ENCODE measurements around the gene ALG6.

The ALG6 gene

DNA sequence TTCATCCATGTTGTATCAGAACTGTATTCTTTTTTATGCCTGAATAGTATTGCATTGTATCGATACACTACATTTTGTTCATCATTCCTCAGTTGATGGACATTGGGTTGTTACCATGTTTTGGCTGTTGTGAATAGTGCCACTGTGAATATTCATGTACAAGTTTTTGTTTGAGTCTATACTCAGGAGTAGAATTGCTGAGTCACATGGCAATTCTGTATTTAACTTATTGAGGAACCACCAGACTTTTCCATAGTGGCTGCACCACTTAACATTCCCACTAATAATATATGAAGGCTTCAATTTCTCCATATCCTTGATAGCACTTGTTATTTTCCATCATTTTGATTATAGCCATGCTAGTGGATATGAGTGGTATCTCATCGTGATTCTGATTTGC, 56.2 kb downstream of the ALG6 start:
- Histone ChIP-seq H3K9me3 (ENCODE audit: control extremely low read depth in 1 of 5, control insufficient read depth in 4 of 5, insufficient read depth in 2 of 5, low read depth in 1 of 5, low read length in 4 of 5) (no peaks in the 10 kb centered on the region), H3K4me1 (ENCODE audit: control extremely low read depth in 1 of 4, control insufficient read depth in 4 of 4, insufficient read depth in 4 of 4, low read length in 3 of 4) (no peaks in the 10 kb centered on the region), H3K27ac (ENCODE audit: insufficient read depth in 1 of 2, low read depth in 1 of 2, low read length in 2 of 2, poor library complexity in 1 of 2, severe bottlenecking in 2 of 2) (no peak overlapping the region), H3K4me3 (ENCODE audit: control insufficient read depth in 1 of 7, extremely low read depth in 1 of 7, insufficient read depth in 4 of 7, low read depth in 2 of 7, low read length in 6 of 7) (no peak overlapping the region), H3K36me3 (ENCODE audit: control insufficient read depth in 4 of 4, insufficient read depth in 4 of 4, low read length in 3 of 4) (peaks cover 0 to 8% (median 2%) of the 10 kb centered on the region in 4 experiments), H3K27me3 (replicated peaks in 2 of 5; ENCODE audit: control insufficient read depth in 4 of 5, insufficient read depth in 5 of 5, low read length in 4 of 5) (no peaks in the 10 kb centered on the region)
- no peak for DNase-seq
- ChIA-PET CTCF (no interaction called here), POLR2A (interaction anchor here (0.6 kb wide), 1 partner anchor 91 kb away, joined by 3 read pairs; no protein-coding TSS in a partner anchor)
- 100% methylated on average over 1 of the region's 2 CpGs for WGBS (ENCODE audit: insufficient coverage)

DNA sequence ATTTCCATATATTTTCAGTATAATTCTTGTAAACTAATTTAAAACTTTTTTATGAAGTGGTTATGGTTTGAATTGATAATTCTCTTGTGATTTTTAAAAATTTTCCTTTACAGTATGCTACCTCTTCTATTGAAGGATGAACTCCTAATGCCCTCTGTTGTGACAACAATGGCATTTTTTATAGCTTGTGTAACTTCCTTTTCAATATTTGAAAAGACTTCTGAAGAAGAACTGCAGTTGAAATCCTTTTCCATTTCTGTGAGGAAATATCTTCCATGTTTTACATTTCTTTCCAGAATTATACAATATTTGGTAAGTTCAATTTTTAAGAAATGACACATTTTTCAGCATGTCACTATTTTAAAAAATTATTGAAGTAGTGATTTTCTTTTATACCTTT, 61.4 kb downstream of the ALG6 start:
- Histone ChIP-seq H3K9me3 (ENCODE audit: control extremely low read depth in 1 of 5, control insufficient read depth in 4 of 5, insufficient read depth in 2 of 5, low read depth in 1 of 5, low read length in 4 of 5) (peaks cover 0 to 18% (median 3%) of the 10 kb centered on the region in 5 experiments), H3K27me3 (replicated peaks in 2 of 5; ENCODE audit: control insufficient read depth in 4 of 5, insufficient read depth in 5 of 5, low read length in 4 of 5) (no peaks in the 10 kb centered on the region), H3K27ac (ENCODE audit: insufficient read depth in 1 of 2, low read depth in 1 of 2, low read length in 2 of 2, poor library complexity in 1 of 2, severe bottlenecking in 2 of 2) (no peak overlapping the region), H3K36me3 (ENCODE audit: control insufficient read depth in 4 of 4, insufficient read depth in 4 of 4, low read length in 3 of 4) (peaks cover 8 to 25% (median 11%) of the 10 kb centered on the region in 4 experiments), H3K4me3 (ENCODE audit: control insufficient read depth in 1 of 7, extremely low read depth in 1 of 7, insufficient read depth in 4 of 7, low read depth in 2 of 7, low read length in 6 of 7) (no peak overlapping the region), H3K4me1 (ENCODE audit: control extremely low read depth in 1 of 4, control insufficient read depth in 4 of 4, insufficient read depth in 4 of 4, low read length in 3 of 4) (no peaks in the 10 kb centered on the region)
- no peak for DNase-seq
- POLR2A ChIA-PET: interaction anchor here (0.6 kb wide), 1 partner anchor 11 kb away, joined by 6 read pairs; no protein-coding TSS in a partner anchor
- CTCF ChIA-PET: no interaction called here

DNA sequence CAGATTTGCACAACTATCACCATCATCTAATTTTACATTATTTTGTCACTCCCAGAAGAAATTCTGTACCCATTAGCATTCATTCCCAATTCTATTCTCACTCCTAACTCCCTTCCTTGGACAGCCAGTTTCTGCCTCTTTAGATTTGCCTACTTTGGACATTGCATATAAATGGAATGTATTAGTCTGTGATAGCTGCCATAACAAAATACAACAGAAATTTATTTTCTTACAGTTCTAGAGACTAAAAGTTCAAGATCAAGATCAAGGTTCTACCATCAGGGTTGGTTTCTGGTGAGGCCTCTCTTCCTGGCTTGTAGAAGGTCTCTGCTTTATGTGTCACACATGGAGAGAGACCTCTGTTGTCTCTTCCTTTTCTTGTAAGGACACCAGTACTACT, 61.9 kb downstream of the ALG6 start:
- no peaks in the 10 kb centered on the region for H3K4me1 ChIP-seq (ENCODE audit: control extremely low read depth in 1 of 4, control insufficient read depth in 4 of 4, insufficient read depth in 4 of 4, low read length in 3 of 4)
- peaks cover 8 to 25% (median 11%) of the 10 kb centered on the region in 4 experiments for H3K36me3 ChIP-seq (ENCODE audit: control insufficient read depth in 4 of 4, insufficient read depth in 4 of 4, low read length in 3 of 4)
- no peaks in the 10 kb centered on the region for H3K27me3 ChIP-seq (replicated peaks in 2 of 5; ENCODE audit: control insufficient read depth in 4 of 5, insufficient read depth in 5 of 5, low read length in 4 of 5)
- ChIA-PET CTCF (no interaction called here), POLR2A (interaction anchor here (0.6 kb wide), 1 partner anchor 11 kb away, joined by 6 read pairs; no protein-coding TSS in a partner anchor)
- H3K9me3 ChIP-seq (ENCODE audit: control extremely low read depth in 1 of 5, control insufficient read depth in 4 of 5, insufficient read depth in 2 of 5, low read depth in 1 of 5, low read length in 4 of 5): peaks cover 0 to 18% (median 3%) of the 10 kb centered on the region in 5 experiments
- no peak overlapping the region for H3K27ac ChIP-seq (ENCODE audit: insufficient read depth in 1 of 2, low read depth in 1 of 2, low read length in 2 of 2, poor library complexity in 1 of 2, severe bottlenecking in 2 of 2)
- no peak for DNase-seq
- H3K4me3 ChIP-seq (ENCODE audit: control insufficient read depth in 1 of 7, extremely low read depth in 1 of 7, insufficient read depth in 4 of 7, low read depth in 2 of 7, low read length in 6 of 7): no peak overlapping the region

DNA sequence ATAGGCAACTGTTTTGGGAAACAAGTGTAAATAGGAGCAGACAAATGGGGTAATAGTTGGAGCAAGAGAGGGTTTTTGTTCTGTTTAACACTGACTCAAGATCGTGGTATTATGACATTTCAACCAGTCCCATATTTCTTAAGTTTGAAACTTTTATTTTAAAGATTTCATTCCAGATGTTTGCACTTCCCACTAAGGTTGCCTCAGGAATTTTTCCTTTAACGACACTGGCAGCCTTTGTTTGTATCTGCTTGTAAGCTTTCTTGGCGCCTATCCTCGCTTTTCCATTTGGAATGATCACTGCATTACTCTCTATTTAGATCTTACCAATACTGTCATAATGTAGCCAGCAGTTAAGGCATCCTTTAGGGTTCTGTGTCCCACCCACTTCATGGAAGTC, 67.7 kb downstream of the ALG6 start:
- Histone ChIP-seq H3K27me3 (replicated peaks in 2 of 5; ENCODE audit: control insufficient read depth in 4 of 5, insufficient read depth in 5 of 5, low read length in 4 of 5) (no peaks in the 10 kb centered on the region), H3K9me3 (ENCODE audit: control extremely low read depth in 1 of 5, control insufficient read depth in 4 of 5, insufficient read depth in 2 of 5, low read depth in 1 of 5, low read length in 4 of 5) (peaks cover 0 to 9% (median 3%) of the 10 kb centered on the region in 5 experiments), H3K4me1 (ENCODE audit: control extremely low read depth in 1 of 4, control insufficient read depth in 4 of 4, insufficient read depth in 4 of 4, low read length in 3 of 4) (no peaks in the 10 kb centered on the region), H3K27ac (ENCODE audit: insufficient read depth in 1 of 2, low read depth in 1 of 2, low read length in 2 of 2, poor library complexity in 1 of 2, severe bottlenecking in 2 of 2) (no peak overlapping the region), H3K36me3 (ENCODE audit: control insufficient read depth in 4 of 4, insufficient read depth in 4 of 4, low read length in 3 of 4) (peaks cover 0 to 7% (median 3%) of the 10 kb centered on the region in 4 experiments), H3K4me3 (ENCODE audit: control insufficient read depth in 1 of 7, extremely low read depth in 1 of 7, insufficient read depth in 4 of 7, low read depth in 2 of 7, low read length in 6 of 7) (no peak overlapping the region)
- ChIA-PET CTCF (interaction anchor here (1.2 kb wide), 1 partner anchor 104 kb away, joined by 3 read pairs; no protein-coding TSS in a partner anchor), POLR2A (no interaction called here)
- no peak for DNase-seq
- 94% methylated on average over 4 of the region's 4 CpGs for WGBS (ENCODE audit: insufficient coverage)

DNA sequence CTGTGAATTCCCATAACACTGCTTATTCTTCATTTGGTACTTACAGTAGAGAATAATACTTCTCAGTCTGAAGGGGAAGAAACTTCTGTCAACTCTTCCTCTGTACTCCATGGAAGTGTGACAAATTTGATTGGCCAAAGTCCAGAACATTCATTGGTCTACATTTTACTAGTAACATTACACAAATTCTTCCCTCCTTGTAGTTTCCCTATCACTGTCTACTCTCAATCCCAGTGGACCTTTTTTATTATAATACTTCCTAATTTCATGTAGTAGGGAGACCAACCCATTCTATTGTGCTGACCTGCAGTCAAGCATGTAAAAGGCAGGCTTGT, 74.7 kb downstream of the ALG6 start:
- Histone ChIP-seq H3K36me3 (ENCODE audit: control insufficient read depth in 4 of 4, insufficient read depth in 4 of 4, low read length in 3 of 4) (peaks cover 0 to 5% (median 2%) of the 10 kb centered on the region in 4 experiments), H3K4me1 (ENCODE audit: control extremely low read depth in 1 of 4, control insufficient read depth in 4 of 4, insufficient read depth in 4 of 4, low read length in 3 of 4) (no peaks in the 10 kb centered on the region), H3K9me3 (ENCODE audit: control extremely low read depth in 1 of 5, control insufficient read depth in 4 of 5, insufficient read depth in 2 of 5, low read depth in 1 of 5, low read length in 4 of 5) (no peaks in the 10 kb centered on the region), H3K4me3 (ENCODE audit: control insufficient read depth in 1 of 7, extremely low read depth in 1 of 7, insufficient read depth in 4 of 7, low read depth in 2 of 7, low read length in 6 of 7) (no peak overlapping the region), H3K27me3 (replicated peaks in 2 of 5; ENCODE audit: control insufficient read depth in 4 of 5, insufficient read depth in 5 of 5, low read length in 4 of 5) (no peaks in the 10 kb centered on the region), H3K27ac (ENCODE audit: insufficient read depth in 1 of 2, low read depth in 1 of 2, low read length in 2 of 2, poor library complexity in 1 of 2, severe bottlenecking in 2 of 2) (no peak overlapping the region)
- ChIA-PET POLR2A (no interaction called here), CTCF (interaction anchor here (0.9 to 1.6 kb wide), 3 partner anchors 18 to 115 kb away, joined by 3 to 5 read pairs (median 4); no protein-coding TSS in a partner anchor)
- DNase-seq: no peak

DNA sequence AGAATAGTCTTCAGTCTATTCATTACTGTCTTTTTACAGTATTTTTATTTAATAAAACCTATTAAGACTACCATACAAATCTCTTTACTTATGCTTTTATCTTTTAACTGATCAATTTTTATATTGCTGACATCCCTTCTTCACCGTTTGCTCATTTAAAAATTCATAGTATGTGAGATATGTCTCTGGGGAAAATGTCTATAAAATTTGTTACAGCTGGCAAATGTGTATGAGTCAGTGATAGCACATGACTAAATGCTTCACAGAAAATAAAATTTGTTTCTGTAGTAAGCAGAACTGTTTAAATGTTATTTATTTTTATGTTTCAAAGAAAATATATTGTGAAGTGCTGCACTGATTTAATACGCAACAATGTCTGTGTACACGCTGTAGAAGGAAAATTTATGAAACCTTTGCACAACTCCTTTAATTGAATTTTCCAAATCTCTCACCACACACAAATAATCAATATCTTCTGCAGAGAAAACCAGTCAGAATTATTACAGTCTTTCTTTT, 81.4 kb downstream of the ALG6 start:
- POLR2A ChIA-PET: no interaction called here
- DNase-seq: no peak
- Histone ChIP-seq H3K36me3 (ENCODE audit: control insufficient read depth in 4 of 4, insufficient read depth in 4 of 4, low read length in 3 of 4) (peaks cover 0 to 5% (median 3%) of the 10 kb centered on the region in 4 experiments), H3K27ac (ENCODE audit: insufficient read depth in 1 of 2, low read depth in 1 of 2, low read length in 2 of 2, poor library complexity in 1 of 2, severe bottlenecking in 2 of 2) (no peak overlapping the region), H3K4me3 (ENCODE audit: control insufficient read depth in 1 of 7, extremely low read depth in 1 of 7, insufficient read depth in 4 of 7, low read depth in 2 of 7, low read length in 6 of 7) (no peak overlapping the region), H3K4me1 (ENCODE audit: control extremely low read depth in 1 of 4, control insufficient read depth in 4 of 4, insufficient read depth in 4 of 4, low read length in 3 of 4) (no peaks in the 10 kb centered on the region), H3K9me3 (ENCODE audit: control extremely low read depth in 1 of 5, control insufficient read depth in 4 of 5, insufficient read depth in 2 of 5, low read depth in 1 of 5, low read length in 4 of 5) (no peaks in the 10 kb centered on the region), H3K27me3 (replicated peaks in 2 of 5; ENCODE audit: control insufficient read depth in 4 of 5, insufficient read depth in 5 of 5, low read length in 4 of 5) (no peaks in the 10 kb centered on the region)
- CTCF ChIA-PET: interaction anchor here (0.7 kb wide), 1 partner anchor 119 kb away, joined by 3 read pairs; no protein-coding TSS in a partner anchor
- WGBS (ENCODE audit: insufficient coverage): 100% methylated on average over 2 of the region's 3 CpGs

DNA sequence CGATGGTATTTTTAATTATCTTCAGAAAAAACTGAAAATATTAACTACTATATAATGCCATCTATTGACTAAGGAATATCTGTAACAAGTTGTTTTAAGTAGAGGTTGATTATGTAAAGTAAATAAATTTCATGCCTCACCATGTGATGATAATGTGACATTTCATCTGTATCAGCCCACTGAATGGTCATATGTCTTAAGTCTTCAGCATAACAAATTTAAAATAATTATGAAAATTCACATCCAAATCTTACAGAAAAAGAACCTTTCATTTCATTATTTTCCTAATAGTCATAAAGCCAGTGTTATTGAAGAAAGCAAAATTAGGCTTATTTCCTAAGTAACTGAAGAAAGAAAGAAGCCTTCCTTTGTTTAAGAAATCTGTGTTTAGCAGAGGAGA, 83.0 kb downstream of the ALG6 start:
- no CpG with 5 or more reads among the region's 1 CpG for WGBS (ENCODE audit: insufficient coverage)

More for the DNA sequence above, 83.0 kb downstream of the ALG6 start:
- Histone ChIP-seq H3K27me3 (replicated peaks in 2 of 5; ENCODE audit: control insufficient read depth in 4 of 5, insufficient read depth in 5 of 5, low read length in 4 of 5) (no peaks in the 10 kb centered on the region), H3K27ac (ENCODE audit: insufficient read depth in 1 of 2, low read depth in 1 of 2, low read length in 2 of 2, poor library complexity in 1 of 2, severe bottlenecking in 2 of 2) (no peak overlapping the region), H3K9me3 (ENCODE audit: control extremely low read depth in 1 of 5, control insufficient read depth in 4 of 5, insufficient read depth in 2 of 5, low read depth in 1 of 5, low read length in 4 of 5) (no peaks in the 10 kb centered on the region), H3K36me3 (ENCODE audit: control insufficient read depth in 4 of 4, insufficient read depth in 4 of 4, low read length in 3 of 4) (peaks cover 0 to 5% (median 1%) of the 10 kb centered on the region in 4 experiments), H3K4me1 (ENCODE audit: control extremely low read depth in 1 of 4, control insufficient read depth in 4 of 4, insufficient read depth in 4 of 4, low read length in 3 of 4) (no peaks in the 10 kb centered on the region), H3K4me3 (ENCODE audit: control insufficient read depth in 1 of 7, extremely low read depth in 1 of 7, insufficient read depth in 4 of 7, low read depth in 2 of 7, low read length in 6 of 7) (no peak overlapping the region)
- CTCF ChIA-PET: no interaction called here
- POLR2A ChIA-PET: no interaction called here
- no peak for DNase-seq

Measured in common myeloid progenitor, CD34-positive (primary cell).